WTC11 (cell line): ENCODE measurements around the gene AGAP1. TPM values are rescaled to one million over a fixed set of nuclear protein-coding genes. Genes with fewer than 3 reads are reported as not detected.

ENCODE experiments used
- ATAC-seq: fragments of 200-7000 bp; cut with Tn5 transposase; 2 replicates; pipeline ENCODE4 v1.10.0; 2021; ENCODE audit warnings: mild to moderate bottlenecking, moderate library complexity
- CTCF ChIA-PET: fragments of 300-600 bp; sonication (Branson Sonifier 250); formaldehyde crosslinking; loops from one replicate; lab custom pipeline; 2021; ENCODE audit warnings: antibody characterized with exemption; lab: Charles Lee
- POLR2A ChIA-PET: fragments of 350-600 bp; sonication (Branson Sonifier 250); formaldehyde crosslinking; loops from one replicate; lab custom pipeline; 2021; ENCODE audit warnings: antibody characterized with exemption; lab: Charles Lee
- DNase-seq: peaks from one replicate; pipeline ENCODE4 v3.0.0; 2021; ENCODE audit warnings: low spot score
- H3K27ac Mint-ChIP-seq: 2 replicates; pipeline ENCODE4 v1.8.0; 2021; ENCODE audit warnings: mixed read lengths
- H3K27me3 Mint-ChIP-seq: 2 replicates; pipeline ENCODE4 v1.8.0; 2021; ENCODE audit warnings: low read depth, mild to moderate bottlenecking, moderate library complexity, mixed read lengths
- H3K36me3 Mint-ChIP-seq: 2 replicates; pipeline ENCODE4 v1.8.0; 2021; ENCODE audit warnings: mixed read lengths
- H3K4me1 Mint-ChIP-seq: 2 replicates; pipeline ENCODE4 v1.8.0; 2022; ENCODE audit warnings: mixed read lengths
- H3K4me3 Mint-ChIP-seq: 2 replicates; pipeline ENCODE4 v1.8.0; 2021; ENCODE audit warnings: mild to moderate bottlenecking, moderate library complexity, mixed read lengths
- H3K9me3 Mint-ChIP-seq: 2 replicates; pipeline ENCODE4 v1.8.0; 2021; ENCODE audit warnings: mixed read lengths
- ATF2 ChIP-seq: sonication (generic); formaldehyde crosslinking; IDR thresholded peaks from 2 replicates; pipeline ENCODE4 v1.8.1; 2022; ENCODE audit warnings: low read depth, missing genetic modification reagents, borderline replicate concordance
- ATF3 ChIP-seq: sonication (generic); formaldehyde crosslinking; conservative IDR thresholded peaks from 2 replicates; pipeline ENCODE4 v1.8.1; 2022; ENCODE audit warnings: mild to moderate bottlenecking, missing genetic modification reagents
- ERG ChIP-seq: fragments of 250-450 bp; sonication (Bioruptor Pico); IDR thresholded peaks from 2 replicates; pipeline ENCODE4 v1.8.0; 2021; ENCODE audit warnings: mild to moderate bottlenecking
- MXD4 ChIP-seq: fragments of 250-450 bp; sonication (Bioruptor Pico); IDR thresholded peaks from 2 replicates; pipeline ENCODE4 v1.8.0; 2021; ENCODE audit warnings: mild to moderate bottlenecking, moderate library complexity, borderline replicate concordance
- NFATC4 ChIP-seq: fragments of 250-450 bp; sonication (Bioruptor Pico); IDR thresholded peaks from 2 replicates; pipeline ENCODE4 v1.9.0; 2021; ENCODE audit warnings: mild to moderate bottlenecking
- PREB ChIP-seq: sonication (generic); formaldehyde crosslinking; IDR thresholded peaks from 2 replicates; pipeline ENCODE4 v1.8.1; 2022; ENCODE audit warnings: mild to moderate bottlenecking, missing genetic modification reagents, moderate library complexity, borderline replicate concordance
- PRRX2 ChIP-seq: fragments of 250-450 bp; sonication (Bioruptor Pico); IDR thresholded peaks from 2 replicates; pipeline ENCODE4 v1.8.0; 2021; ENCODE audit warnings: mild to moderate bottlenecking
- RELA ChIP-seq: sonication (generic); formaldehyde crosslinking; IDR thresholded peaks from 2 replicates; pipeline ENCODE4 v1.8.1; 2022; ENCODE audit warnings: missing genetic modification reagents, mild to moderate bottlenecking, borderline replicate concordance
- STAT6 ChIP-seq: sonication (generic); formaldehyde crosslinking; conservative IDR thresholded peaks from 2 replicates; pipeline ENCODE4 v1.8.1; 2023; ENCODE audit warnings: mild to moderate bottlenecking, low read depth, missing genetic modification reagents, moderate library complexity
- USF1 ChIP-seq: sonication (generic); formaldehyde crosslinking; IDR thresholded peaks from 2 replicates; pipeline ENCODE4 v1.8.0; 2022; ENCODE audit warnings: mild to moderate bottlenecking, missing genetic modification reagents
- ZBTB21 ChIP-seq: sonication (generic); formaldehyde crosslinking; IDR thresholded peaks from 2 replicates; pipeline ENCODE4 v1.8.1; 2023; ENCODE audit warnings: mild to moderate bottlenecking, missing genetic modification reagents, borderline replicate concordance
- ZMAT4 ChIP-seq: fragments of 250-450 bp; sonication (Bioruptor Pico); IDR thresholded peaks from 2 replicates; pipeline ENCODE4 v1.9.0; 2021; ENCODE audit warnings: mild to moderate bottlenecking
- ZNF232 ChIP-seq: sonication (generic); formaldehyde crosslinking; IDR thresholded peaks from 2 replicates; pipeline ENCODE4 v1.8.0; 2022; ENCODE audit warnings: mild to moderate bottlenecking, missing genetic modification reagents
- ZNF423 ChIP-seq: fragments of 250-450 bp; sonication (Bioruptor Pico); IDR thresholded peaks from 2 replicates; pipeline ENCODE4 v2.1.2; 2022; ENCODE audit warnings: mild to moderate bottlenecking, moderate library complexity
- ZNF425 ChIP-seq: fragments of 250-450 bp; sonication (Bioruptor Pico); conservative IDR thresholded peaks from 2 replicates; pipeline ENCODE4 v1.9.0; 2021; ENCODE audit warnings: mild to moderate bottlenecking
- total RNA-seq: library from RNA; stranded (reverse); gene quantifications from 3 replicates; pipeline ENCODE4 v1.2.3, GENCODE V29; 2021

Gene AGAP1
- total RNA-seq, 1 experiment from 2014 or later = 49.3 TPM

GRCh38 chr2:235626658-235627057 is 132.8 kb downstream of the AGAP1 start (continued):
- no peak for TF ChIP-seq NFATC4
- TF ChIP-seq MXD4 (CRISPR knock-in tag) = no peak
- TF ChIP-seq ATF2 (CRISPR knock-in tag) = no peak
- no peak for TF ChIP-seq ERG
- TF ChIP-seq USF1 (CRISPR knock-in tag) = no peak
- TF ChIP-seq ATF3 (CRISPR knock-in tag) = no peak
- TF ChIP-seq ZNF232 (CRISPR knock-in tag) = no peak
- TF ChIP-seq ZNF425 = no peak
- no peak for TF ChIP-seq PRRX2
- no peak for TF ChIP-seq PREB
- TF ChIP-seq STAT6 (CRISPR knock-in tag) = no peak

- ChIA-PET CTCF (no interaction called here), POLR2A (no interaction called here)
- H3K4me3 Mint-ChIP-seq = no peak overlapping the region
- no peaks in the 10 kb centered on the region for H3K27me3 Mint-ChIP-seq
- no peak for DNase-seq
- H3K27ac Mint-ChIP-seq = no peak overlapping the region
- peaks cover 15% of the 10 kb centered on the region for H3K9me3 Mint-ChIP-seq
- no peak for TF ChIP-seq RELA
- TF ChIP-seq ZNF423 (CRISPR knock-in tag) = no peak
- no peak for TF ChIP-seq ZMAT4 (CRISPR knock-in tag)
- no peak for TF ChIP-seq ZBTB21 (CRISPR knock-in tag)
- H3K4me1 Mint-ChIP-seq = peaks cover 26% of the 10 kb centered on the region
- no peak for ATAC-seq
- peaks cover 9% of the 10 kb centered on the region for H3K36me3 Mint-ChIP-seq
These were observed 133.8 kb downstream of the AGAP1 start for GRCh38 chr2:235627682-235628081.
